ENCODE results near the gene CCDC77. TPM values are rescaled to one million over a fixed set of nuclear protein-coding genes. Genes with fewer than 3 reads are reported as not detected.
"Not testable (repeated sequence)": the region's sequence is repeated elsewhere in the genome, so short reads cannot be mapped to it uniquely, and the experiment has no call there.

Gene CCDC77
- 6.3 and 7.7 TPM in 2 replicates for total RNA-seq

- peak; percentile 93 to 96 for DNase-seq (ENCODE audit: low read depth in 2 of 2)
Measured at GRCh38 chr12:401235-402028, at the start of gene CCDC77. TSS of gene CCDC77 (plus strand) at chr12:401644. CDS start at chr12:409384, 7,740 bp downstream.

- peak in 1 of 2 donors; percentile 5 for DNase-seq (ENCODE audit: low read depth in 2 of 2)
Measured at GRCh38 chr12:356276-356988, 45.0 kb upstream of the CCDC77 start.

- no peak for DNase-seq (ENCODE audit: low read depth in 2 of 2)
Measured at GRCh38 chr12:359091-359490, 42.4 kb upstream of the CCDC77 start.

GRCh38 chr12:366820-367219 is 34.6 kb upstream of the CCDC77 start:
- no peak for DNase-seq (ENCODE audit: low read depth in 2 of 2)

- DNase-seq (ENCODE audit: low read depth in 2 of 2), result no peak
Measured at GRCh38 chr12:367972-368371, 33.5 kb upstream of the CCDC77 start.

- DNase-seq (ENCODE audit: low read depth in 2 of 2), result not testable (repeated sequence)
Measured at GRCh38 chr12:370739-371485, 30.5 kb upstream of the CCDC77 start.

- peak in 1 of 2 donors; percentile 42 for DNase-seq (ENCODE audit: low read depth in 2 of 2)
Measured at GRCh38 chr12:386651-387050, 14.8 kb upstream of the CCDC77 start.

- DNase-seq (ENCODE audit: low read depth in 2 of 2), result peak in 1 of 2 donors; percentile 12
Measured at GRCh38 chr12:388012-388411, 13.4 kb upstream of the CCDC77 start.

- DNase-seq (ENCODE audit: low read depth in 2 of 2), result peak; percentile 41 to 54
Measured at GRCh38 chr12:388541-389141, 12.8 kb upstream of the CCDC77 start.

GRCh38 chr12:389142-390096 is 12.0 kb upstream of the CCDC77 start, which contains the start of gene KDM5A:
TSS of gene KDM5A (minus strand) at chr12:389320. CDS start at chr12:389091, 229 bp downstream.
- peak; percentile 92 to 96 for DNase-seq (ENCODE audit: low read depth in 2 of 2)

GRCh38 chr12:400828-401227 is 616 bp upstream of the CCDC77 start:
- no peak for DNase-seq (ENCODE audit: low read depth in 2 of 2)

GRCh38 chr12:402029-402389 is 565 bp downstream of the CCDC77 start:
- peak; percentile 44 to 58 for DNase-seq (ENCODE audit: low read depth in 2 of 2)

- DNase-seq (ENCODE audit: low read depth in 2 of 2), result no peak
Measured at GRCh38 chr12:414859-415258, 13.4 kb downstream of the CCDC77 start.

GRCh38 chr12:418432-418831 is 17.0 kb downstream of the CCDC77 start:
- no peak for DNase-seq (ENCODE audit: low read depth in 2 of 2)

GRCh38 chr12:422526-422925 is 21.1 kb downstream of the CCDC77 start:
- DNase-seq (ENCODE audit: low read depth in 2 of 2), result no peak

GRCh38 chr12:435737-436136 is 34.3 kb downstream of the CCDC77 start:
- DNase-seq (ENCODE audit: low read depth in 2 of 2), result not testable (repeated sequence)

GRCh38 chr12:442235-442884 is 40.9 kb downstream of the CCDC77 start:
- peak; percentile 63 to 69 for DNase-seq (ENCODE audit: low read depth in 2 of 2)

- DNase-seq (ENCODE audit: low read depth in 2 of 2), result no peak
Measured at GRCh38 chr12:447141-447540, 45.7 kb downstream of the CCDC77 start.

- no peak for DNase-seq (ENCODE audit: low read depth in 2 of 2)
Measured at GRCh38 chr12:449203-449602, 47.8 kb downstream of the CCDC77 start.

- DNase-seq (ENCODE audit: low read depth in 2 of 2), result no peak
Measured at GRCh38 chr12:450438-450837, 49.0 kb downstream of the CCDC77 start.

All from lung microvascular endothelial cell (primary cell).